Caco-2 (cell line): ENCODE data around the gene ZNF219. TPM values are rescaled to one million over a fixed set of nuclear protein-coding genes. Genes with fewer than 3 reads are reported as not detected.

ENCODE experiments used
- BruUV-seq: library from RNA; stranded (reverse); fragments of 400-500 nt; replicated peaks from 2 replicates; lab custom pipeline; 2021; lab: Mats Ljungman, UMichigan
- CTCF ChIA-PET: fragments of 300-600 bp; sonication (Branson Sonifier 250); formaldehyde crosslinking; loops from one replicate; lab custom pipeline; 2022; ENCODE audit warnings: antibody characterized with exemption; lab: Charles Lee
- POLR2A ChIA-PET: fragments of 300-600 bp; sonication (Branson Sonifier 250); formaldehyde crosslinking; loops from one replicate; lab custom pipeline; 2022; ENCODE audit warnings: antibody characterized with exemption; lab: Charles Lee
- DNase-seq, 2 experiments: peaks; one replicate each; pipeline versions ENCODE4 v3.0.0 to v3.0.0-alpha.2; 2020 to 2022
- H3K27me3 ChIP-seq: replicated peaks from 2 replicates; pipeline ENCODE4 v1.6.0; 2011; ENCODE audit warnings: low read length; ENCODE audit not compliant: control insufficient read depth, insufficient read depth
- H3K36me3 ChIP-seq: 2 replicates; pipeline ENCODE4 v1.5.1; 2011; ENCODE audit warnings: low read length; ENCODE audit not compliant: control insufficient read depth, insufficient read depth
- H3K4me1 ChIP-seq: fragments of 250-450 bp; sonication (Bioruptor Pico); 2 replicates; pipeline ENCODE4 v1.5.1; 2020; ENCODE audit warnings: mild to moderate bottlenecking
- H3K4me3 ChIP-seq: 2 replicates; pipeline ENCODE4 v1.5.1; 2011; ENCODE audit warnings: low read depth, mild to moderate bottlenecking, control low read depth, low read length
- H3K9me3 ChIP-seq: fragments of 250-450 bp; sonication (Bioruptor Pico); 2 replicates; pipeline ENCODE4 v1.5.1; 2020; ENCODE audit warnings: mild to moderate bottlenecking, moderate library complexity
- H3K27ac Mint-ChIP-seq: one replicate; pipeline ENCODE4 v1.8.0; 2022; ENCODE audit warnings: mixed read lengths; ENCODE audit not compliant: unreplicated experiment
- H3K27me3 Mint-ChIP-seq: one replicate; pipeline ENCODE4 v1.8.0; 2022; ENCODE audit warnings: mixed read lengths; ENCODE audit not compliant: insufficient read depth, unreplicated experiment
- H3K36me3 Mint-ChIP-seq: one replicate; pipeline ENCODE4 v1.8.0; 2022; ENCODE audit warnings: mild to moderate bottlenecking, mixed read lengths; ENCODE audit not compliant: insufficient read depth, unreplicated experiment
- H3K4me1 Mint-ChIP-seq: one replicate; pipeline ENCODE4 v1.8.0; 2022; ENCODE audit warnings: low read depth, mixed read lengths; ENCODE audit not compliant: unreplicated experiment
- H3K4me3 Mint-ChIP-seq: one replicate; pipeline ENCODE4 v1.8.0; 2022; ENCODE audit warnings: mild to moderate bottlenecking, moderate library complexity, mixed read lengths; ENCODE audit not compliant: unreplicated experiment
- H3K9me3 Mint-ChIP-seq: one replicate; pipeline ENCODE4 v1.8.0; 2022; ENCODE audit warnings: mixed read lengths; ENCODE audit not compliant: unreplicated experiment
- intact Hi-C: fragments of 100-400 bp; cut with micrococcal nuclease; formaldehyde crosslinking; loops from one replicate; pipeline ENCODE4 v1.10.0; 2022; ENCODE audit not compliant: unreplicated experiment
- total RNA-seq: library from RNA; stranded (reverse); gene quantifications from 2 replicates; pipeline ENCODE4 v1.2.3, GENCODE V29; 2022
- TF ChIP-seq, protein P1 (sequence below), 2 experiments: fragments of 200-600 bp in 1 of 2; IDR thresholded peaks; 1 replicate in 1 of 2; 2 replicates in 1 of 2; pipeline versions ENCODE4 v1.5.1 to v1.8.0; 2011 to 2022; ENCODE audit warnings: antibody characterized with exemption in 1 of 2, control low read depth in 1 of 2, inconsistent platforms in 1 of 2, low read depth in 1 of 2, low read length in 1 of 2, mild to moderate bottlenecking in 1 of 2, moderate library complexity in 1 of 2; ENCODE audit not compliant: insufficient read depth in 1 of 2, severe bottlenecking in 1 of 2, unreplicated experiment in 1 of 2

ZNF219 gene
- total RNA-seq, 1 experiment from 2014 or later, result 35.2 TPM

DNA sequence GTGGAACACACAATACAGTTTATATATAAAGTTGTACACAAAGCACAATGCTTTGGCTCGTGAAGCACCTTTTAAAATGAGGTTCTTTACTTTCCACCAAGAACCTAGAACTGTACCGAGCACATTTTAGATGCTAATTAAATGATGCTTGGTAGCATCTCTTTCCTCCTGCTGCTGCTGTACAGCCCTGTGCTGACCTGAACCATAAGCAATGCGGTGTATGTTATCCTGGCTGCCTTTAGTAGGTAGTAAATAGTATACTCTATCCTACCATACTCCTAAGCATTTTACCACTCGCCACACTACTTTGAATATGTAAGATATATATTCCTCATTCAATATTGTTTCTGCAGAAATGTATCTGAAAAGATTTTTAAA, 43.7 kb downstream of the ZNF219 start:
- Histone ChIP-seq H3K4me1 (peaks cover 17% of the 10 kb centered on the region), H3K27me3 (no peaks in the 10 kb centered on the region), H3K4me3 (no peak overlapping the region), H3K9me3 (no peaks in the 10 kb centered on the region), H3K36me3 (no peaks in the 10 kb centered on the region)
- ChIA-PET POLR2A (no interaction called here), CTCF (interaction anchor here (1.7 kb wide), 2 partner anchors 17 to 40 kb away, joined by 4 read pairs; no protein-coding TSS in a partner anchor)
- Mint-ChIP-seq H3K4me3 (no peak overlapping the region), H3K4me1 (peaks cover 8% of the 10 kb centered on the region), H3K9me3 (no peaks in the 10 kb centered on the region), H3K27me3 (no peaks in the 10 kb centered on the region), H3K27ac (no peak overlapping the region), H3K36me3 (no peaks in the 10 kb centered on the region)
- TF ChIP-seq, protein P1, sequence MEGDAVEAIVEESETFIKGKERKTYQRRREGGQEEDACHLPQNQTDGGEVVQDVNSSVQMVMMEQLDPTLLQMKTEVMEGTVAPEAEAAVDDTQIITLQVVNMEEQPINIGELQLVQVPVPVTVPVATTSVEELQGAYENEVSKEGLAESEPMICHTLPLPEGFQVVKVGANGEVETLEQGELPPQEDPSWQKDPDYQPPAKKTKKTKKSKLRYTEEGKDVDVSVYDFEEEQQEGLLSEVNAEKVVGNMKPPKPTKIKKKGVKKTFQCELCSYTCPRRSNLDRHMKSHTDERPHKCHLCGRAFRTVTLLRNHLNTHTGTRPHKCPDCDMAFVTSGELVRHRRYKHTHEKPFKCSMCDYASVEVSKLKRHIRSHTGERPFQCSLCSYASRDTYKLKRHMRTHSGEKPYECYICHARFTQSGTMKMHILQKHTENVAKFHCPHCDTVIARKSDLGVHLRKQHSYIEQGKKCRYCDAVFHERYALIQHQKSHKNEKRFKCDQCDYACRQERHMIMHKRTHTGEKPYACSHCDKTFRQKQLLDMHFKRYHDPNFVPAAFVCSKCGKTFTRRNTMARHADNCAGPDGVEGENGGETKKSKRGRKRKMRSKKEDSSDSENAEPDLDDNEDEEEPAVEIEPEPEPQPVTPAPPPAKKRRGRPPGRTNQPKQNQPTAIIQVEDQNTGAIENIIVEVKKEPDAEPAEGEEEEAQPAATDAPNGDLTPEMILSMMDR (IDR thresholded peaks at IDR 0.05; ENCODE audit: insufficient read depth in 1 of 2, low read depth in 1 of 2, low read length in 1 of 2, severe bottlenecking in 1 of 2, unreplicated experiment in 1 of 2), result no peak
- no peak for DNase-seq
- intact Hi-C loops, result loop anchor here (5.0 kb wide), 1 partner anchor 37 kb away; no protein-coding TSS in a partner anchor
- BruUV-seq, result no TSS peak

DNA sequence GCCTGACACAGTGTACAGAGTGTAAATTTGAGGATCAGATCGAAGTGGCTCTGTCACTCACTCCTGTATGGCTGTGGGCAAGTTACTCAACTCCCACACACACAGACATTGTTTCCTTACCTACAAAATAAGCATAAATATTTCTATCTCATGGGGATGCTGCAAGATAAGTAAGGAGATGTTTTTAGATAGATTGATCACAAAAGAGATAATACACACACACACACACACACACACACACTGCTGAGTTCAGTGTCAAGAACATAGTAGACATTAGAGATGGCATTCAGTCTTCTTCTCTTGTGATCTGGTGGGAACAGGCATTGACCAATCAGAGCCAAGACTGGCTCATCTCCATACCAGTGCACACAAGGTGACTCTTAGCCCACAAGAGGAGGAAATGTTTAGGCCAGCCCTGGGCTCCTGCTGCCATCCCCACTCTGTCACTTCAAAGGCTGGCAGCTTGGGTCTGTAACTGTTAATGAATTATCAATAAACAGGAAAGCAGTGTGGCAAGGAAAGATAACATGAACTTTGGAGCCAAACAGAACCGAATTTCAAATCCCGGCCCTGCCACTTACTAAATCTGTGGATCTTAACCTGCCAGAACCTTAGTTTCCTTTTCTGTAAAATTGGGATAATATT, 44.2 kb downstream of the ZNF219 start:
- Mint-ChIP-seq H3K4me1 (peaks cover 8% of the 10 kb centered on the region), H3K36me3 (no peaks in the 10 kb centered on the region), H3K4me3 (no peak overlapping the region), H3K9me3 (no peaks in the 10 kb centered on the region), H3K27me3 (no peaks in the 10 kb centered on the region), H3K27ac (peak overlapping the region; percentile 23)
- POLR2A ChIA-PET, result no interaction called here
- intact Hi-C loops, result no loop called here
- peak; percentile 36 to 47 for DNase-seq
- Histone ChIP-seq H3K4me1 (peaks cover 17% of the 10 kb centered on the region), H3K36me3 (no peaks in the 10 kb centered on the region), H3K27me3 (no peaks in the 10 kb centered on the region), H3K9me3 (no peaks in the 10 kb centered on the region), H3K4me3 (no peak overlapping the region)
- TF ChIP-seq, protein P1 (IDR thresholded peaks at IDR 0.05; ENCODE audit: insufficient read depth in 1 of 2, low read depth in 1 of 2, low read length in 1 of 2, severe bottlenecking in 1 of 2, unreplicated experiment in 1 of 2), result no peak
- no TSS peak for BruUV-seq
- CTCF ChIA-PET, result interaction anchor here (1.7 kb wide), 2 partner anchors 17 to 39 kb away, joined by 4 read pairs; no protein-coding TSS in a partner anchor

DNA sequence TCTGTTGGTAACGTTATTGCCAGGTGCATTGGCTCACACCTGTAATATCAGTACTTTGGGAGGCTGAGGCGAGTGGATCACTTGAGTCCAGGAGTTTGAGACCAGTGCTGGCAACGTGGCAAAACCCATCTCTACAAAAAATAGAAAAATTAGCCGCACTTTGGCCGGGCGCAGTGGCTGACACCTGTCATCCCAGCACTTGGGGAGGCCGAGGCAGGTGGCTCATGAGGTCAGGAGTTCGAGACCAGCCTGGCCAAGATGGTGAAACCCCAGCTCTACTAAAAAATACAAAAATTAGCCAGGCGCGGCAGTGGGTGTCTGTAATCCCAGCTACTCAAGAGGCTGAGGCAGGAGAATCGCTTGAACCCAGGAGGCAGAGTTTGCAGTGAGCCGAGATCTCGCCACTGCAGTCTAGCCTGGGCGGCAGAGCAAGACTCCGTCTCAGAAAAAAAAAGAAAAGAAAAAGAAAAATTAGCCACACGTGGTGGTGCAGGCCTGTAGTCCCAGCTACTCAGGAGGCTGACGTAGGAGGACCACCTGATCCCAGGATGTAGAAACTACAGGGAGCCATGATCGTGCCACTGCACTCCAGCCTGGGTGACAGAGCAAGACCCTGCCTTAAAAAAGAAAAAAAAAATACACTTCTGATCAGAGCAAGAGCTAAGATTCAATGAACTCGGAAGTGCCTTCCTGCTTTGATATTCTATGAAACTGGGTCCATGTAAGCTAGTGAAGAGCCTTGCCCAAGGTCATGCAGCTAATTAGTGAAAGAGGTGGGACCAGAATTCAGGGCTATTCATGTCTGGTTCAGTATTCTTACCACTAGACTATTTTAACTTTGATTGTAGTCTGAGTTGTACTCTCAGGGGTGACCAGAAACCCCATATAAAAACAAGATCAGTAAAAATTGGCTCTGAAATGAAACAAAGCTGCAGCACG, 45.0 kb downstream of the ZNF219 start:
- Mint-ChIP-seq H3K4me3 (no peak overlapping the region), H3K9me3 (no peaks in the 10 kb centered on the region), H3K4me1 (peaks cover 8% of the 10 kb centered on the region), H3K27ac (no peak overlapping the region), H3K36me3 (no peaks in the 10 kb centered on the region), H3K27me3 (no peaks in the 10 kb centered on the region)
- Histone ChIP-seq H3K4me3 (no peak overlapping the region), H3K36me3 (no peaks in the 10 kb centered on the region), H3K4me1 (peaks cover 17% of the 10 kb centered on the region), H3K9me3 (no peaks in the 10 kb centered on the region), H3K27me3 (no peaks in the 10 kb centered on the region)
- no TSS peak for BruUV-seq
- intact Hi-C loops, result no loop called here
- ChIA-PET POLR2A (no interaction called here), CTCF (interaction anchor here (1.7 kb wide), 2 partner anchors 18 to 38 kb away, joined by 4 read pairs; no protein-coding TSS in a partner anchor)
- TF ChIP-seq, protein P1 (IDR thresholded peaks at IDR 0.05; ENCODE audit: insufficient read depth in 1 of 2, low read depth in 1 of 2, low read length in 1 of 2, severe bottlenecking in 1 of 2, unreplicated experiment in 1 of 2), result no peak
- DNase-seq, result no peak
